ENCODE data around the gene ABCA8.
"Not testable (repeated sequence)": the region's sequence is repeated elsewhere in the genome, so short reads cannot be mapped to it uniquely, and the experiment has no call there.

Gene ABCA8, protein sequence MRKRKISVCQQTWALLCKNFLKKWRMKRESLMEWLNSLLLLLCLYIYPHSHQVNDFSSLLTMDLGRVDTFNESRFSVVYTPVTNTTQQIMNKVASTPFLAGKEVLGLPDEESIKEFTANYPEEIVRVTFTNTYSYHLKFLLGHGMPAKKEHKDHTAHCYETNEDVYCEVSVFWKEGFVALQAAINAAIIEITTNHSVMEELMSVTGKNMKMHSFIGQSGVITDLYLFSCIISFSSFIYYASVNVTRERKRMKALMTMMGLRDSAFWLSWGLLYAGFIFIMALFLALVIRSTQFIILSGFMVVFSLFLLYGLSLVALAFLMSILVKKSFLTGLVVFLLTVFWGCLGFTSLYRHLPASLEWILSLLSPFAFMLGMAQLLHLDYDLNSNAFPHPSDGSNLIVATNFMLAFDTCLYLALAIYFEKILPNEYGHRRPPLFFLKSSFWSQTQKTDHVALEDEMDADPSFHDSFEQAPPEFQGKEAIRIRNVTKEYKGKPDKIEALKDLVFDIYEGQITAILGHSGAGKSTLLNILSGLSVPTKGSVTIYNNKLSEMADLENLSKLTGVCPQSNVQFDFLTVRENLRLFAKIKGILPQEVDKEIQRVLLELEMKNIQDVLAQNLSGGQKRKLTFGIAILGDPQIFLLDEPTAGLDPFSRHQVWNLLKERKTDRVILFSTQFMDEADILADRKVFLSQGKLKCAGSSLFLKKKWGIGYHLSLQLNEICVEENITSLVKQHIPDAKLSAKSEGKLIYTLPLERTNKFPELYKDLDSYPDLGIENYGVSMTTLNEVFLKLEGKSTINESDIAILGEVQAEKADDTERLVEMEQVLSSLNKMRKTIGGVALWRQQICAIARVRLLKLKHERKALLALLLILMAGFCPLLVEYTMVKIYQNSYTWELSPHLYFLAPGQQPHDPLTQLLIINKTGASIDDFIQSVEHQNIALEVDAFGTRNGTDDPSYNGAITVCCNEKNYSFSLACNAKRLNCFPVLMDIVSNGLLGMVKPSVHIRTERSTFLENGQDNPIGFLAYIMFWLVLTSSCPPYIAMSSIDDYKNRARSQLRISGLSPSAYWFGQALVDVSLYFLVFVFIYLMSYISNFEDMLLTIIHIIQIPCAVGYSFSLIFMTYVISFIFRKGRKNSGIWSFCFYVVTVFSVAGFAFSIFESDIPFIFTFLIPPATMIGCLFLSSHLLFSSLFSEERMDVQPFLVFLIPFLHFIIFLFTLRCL (N-terminal part only)
- long read RNA-seq, donor 1, partial matches to known transcripts, result 0 of 1 reads
- long read RNA-seq, donor 1, other reads (novel, unspliced or antisense), result 0 of 1 reads
- long read RNA-seq, donor 2, partial matches to known transcripts, result 0 of 1 reads
- long read RNA-seq, donor 2, other reads (novel, unspliced or antisense), result 0 of 1 reads
- long read RNA-seq, donor 3, result 0 reads
- long read RNA-seq, donor 4, result 0 reads
- long read RNA-seq, donor 5, result 0 reads
- long read RNA-seq, donor 6, result 0 reads
- long read RNA-seq, donor 7, result 0 reads
- long read RNA-seq, donor 8, result 0 reads

- no peak for DNase-seq
Observed at GRCh38 chr17:68955181-68955841, at the start of gene ABCA8. Gene ABCA8, minus strand, starts transcription at chr17:68955392. Its CDS starts 13,358 bp downstream, at chr17:68942034.

- DNase-seq, result not testable (repeated sequence)
Observed at GRCh38 chr17:69004759-69005158, 49.6 kb upstream of the ABCA8 start.

- DNase-seq, result not testable (repeated sequence)
Observed at GRCh38 chr17:68999743-69000142, 44.6 kb upstream of the ABCA8 start.

DNA sequence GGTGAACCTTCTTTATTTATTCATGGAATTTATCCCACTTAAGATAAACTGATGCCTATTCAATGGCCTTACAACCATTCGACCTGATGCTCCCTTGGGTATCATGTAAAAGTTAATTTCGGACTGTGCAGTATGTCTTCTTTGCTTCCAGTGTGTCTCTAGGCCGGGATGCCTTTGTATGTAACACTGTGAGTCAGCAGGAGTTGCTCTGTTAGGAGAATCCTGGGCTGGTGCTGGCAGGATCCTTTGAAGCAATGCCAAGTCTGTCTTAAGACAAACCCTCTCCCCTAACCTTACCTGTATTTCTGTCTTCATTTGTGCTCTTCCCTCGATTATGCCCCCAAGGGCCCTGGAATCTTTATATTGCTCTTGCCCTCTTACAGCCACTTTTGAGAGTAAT, 37.9 kb upstream of the ABCA8 start:
- no peak for DNase-seq

DNA sequence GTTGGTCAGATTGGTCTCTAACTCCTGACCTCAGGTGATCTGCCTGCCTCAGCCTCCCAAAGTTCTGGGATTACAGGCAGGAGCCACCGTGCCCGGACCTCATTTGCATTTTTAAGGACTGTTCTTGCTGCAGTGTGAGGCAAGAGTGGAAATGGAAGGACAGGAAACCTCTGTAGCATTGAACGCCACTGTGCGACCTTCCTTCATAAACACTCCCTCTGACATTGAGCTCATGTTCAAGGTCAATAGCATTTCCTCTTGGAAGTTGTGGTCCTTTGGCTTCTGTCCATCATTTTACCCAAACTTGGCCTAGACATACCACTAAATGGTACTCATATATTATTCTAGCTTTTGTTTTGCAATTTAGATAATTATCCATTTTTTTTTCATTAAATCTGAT, 32.8 kb upstream of the ABCA8 start:
- no peak for DNase-seq

GRCh38 chr17:68981288-68981687, 26.1 kb upstream of the ABCA8 start:
- DNase-seq, result no peak

GRCh38 chr17:68973098-68973846, 18.1 kb upstream of the ABCA8 start:
- DNase-seq, result no peak

DNA sequence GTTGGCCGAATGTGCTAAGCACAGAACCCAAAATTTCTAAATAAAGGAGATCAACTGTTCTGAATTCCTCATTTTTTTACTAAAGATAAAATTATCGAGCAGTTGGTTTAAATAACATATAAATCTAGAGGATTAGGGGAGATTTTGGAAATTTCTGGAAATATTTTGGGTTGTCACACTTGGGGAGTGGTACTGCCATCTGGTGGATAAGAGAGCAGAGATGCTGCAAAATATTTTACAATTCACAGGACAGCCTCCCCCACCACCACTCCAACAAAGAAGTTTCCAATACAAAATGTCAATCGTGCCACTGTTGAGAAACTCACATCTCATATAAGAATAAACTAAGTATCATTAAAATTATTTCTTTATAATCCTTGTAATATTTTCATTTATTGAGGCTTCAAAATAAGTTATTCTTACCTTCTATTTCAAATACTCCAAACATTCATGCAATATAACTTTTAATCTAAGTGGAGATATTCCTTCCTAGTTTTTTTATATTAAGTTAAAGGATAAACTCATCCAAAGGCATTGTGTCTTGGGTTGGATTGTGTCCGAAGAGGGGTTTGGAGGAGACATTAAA, 17.0 kb upstream of the ABCA8 start:
- DNase-seq, result no peak

- DNase-seq, result no peak
Observed at GRCh38 chr17:68969101-68969500, 13.9 kb upstream of the ABCA8 start.

- DNase-seq, result no peak
Observed at GRCh38 chr17:68963958-68964357, 8.8 kb upstream of the ABCA8 start.

DNA sequence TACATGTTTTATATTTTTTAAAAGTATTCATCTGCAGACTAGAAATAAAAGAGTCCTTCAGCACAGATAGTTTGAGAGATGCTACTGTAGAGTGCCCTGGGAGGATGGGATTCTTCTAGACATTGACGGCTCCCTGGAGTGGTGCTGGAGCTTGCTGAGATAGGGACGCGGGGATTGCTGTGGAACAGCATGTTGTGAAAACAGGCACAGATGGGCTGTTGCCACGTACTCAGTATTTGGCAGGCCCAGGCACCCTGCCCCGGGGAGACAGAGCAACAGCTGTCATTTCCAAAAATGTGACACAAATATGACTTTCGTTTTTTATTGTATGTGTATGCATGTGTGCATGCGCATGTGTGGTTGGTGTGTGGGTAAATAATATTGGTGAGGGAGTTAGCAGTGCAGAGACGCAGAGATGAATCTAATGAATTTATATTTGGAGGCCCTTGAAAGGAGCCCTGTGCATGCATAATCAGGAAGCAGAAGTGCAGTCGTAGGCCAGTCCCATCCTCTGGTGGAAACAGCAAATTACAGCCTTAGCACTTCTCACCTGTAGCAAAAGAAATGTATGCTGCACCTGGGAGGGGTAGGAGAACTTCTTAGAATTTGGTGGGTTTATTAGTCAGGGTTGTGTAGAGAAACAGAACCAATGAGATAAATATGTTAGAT, 6.2 kb upstream of the ABCA8 start:
- DNase-seq, result no peak

DNA sequence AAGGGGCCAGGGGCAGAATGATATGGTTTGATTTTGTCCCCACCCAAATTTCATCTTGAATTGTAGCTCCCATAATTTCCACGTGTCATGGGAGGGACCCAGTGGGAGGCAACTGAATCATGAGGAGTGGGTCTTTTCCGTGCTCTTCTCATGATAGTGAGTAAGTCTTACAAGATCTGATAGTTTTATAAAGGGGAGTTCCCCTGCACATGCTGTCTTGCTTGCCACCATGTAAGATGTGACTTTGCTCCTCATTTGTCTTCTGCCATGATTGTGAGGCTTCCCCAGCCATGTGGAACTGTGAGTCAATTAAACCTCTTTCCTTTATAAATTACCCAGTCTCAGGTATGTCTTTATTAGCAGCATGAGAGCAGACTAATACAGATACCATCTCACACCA, 3.9 kb upstream of the ABCA8 start:
- not testable (repeated sequence) for DNase-seq

DNA sequence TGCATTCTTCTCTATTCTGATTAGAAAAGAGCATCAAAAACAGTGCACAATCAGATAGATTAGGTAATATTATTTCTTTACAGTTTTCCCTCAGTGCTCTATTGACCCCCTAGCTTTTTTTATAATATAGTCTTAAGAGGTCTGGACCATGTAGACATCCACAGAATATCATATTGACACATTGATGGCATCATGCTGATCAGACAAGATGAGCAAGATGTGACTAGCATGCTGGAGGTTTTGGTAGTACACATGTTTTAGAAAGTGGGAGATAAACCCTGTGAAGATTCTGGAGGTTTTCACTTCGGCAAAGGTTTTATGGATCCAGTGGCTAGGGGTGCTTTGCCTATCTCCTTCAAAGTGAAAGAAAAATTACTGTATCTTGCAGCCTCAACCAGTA, 2.8 kb upstream of the ABCA8 start:
- DNase-seq, result no peak

DNA sequence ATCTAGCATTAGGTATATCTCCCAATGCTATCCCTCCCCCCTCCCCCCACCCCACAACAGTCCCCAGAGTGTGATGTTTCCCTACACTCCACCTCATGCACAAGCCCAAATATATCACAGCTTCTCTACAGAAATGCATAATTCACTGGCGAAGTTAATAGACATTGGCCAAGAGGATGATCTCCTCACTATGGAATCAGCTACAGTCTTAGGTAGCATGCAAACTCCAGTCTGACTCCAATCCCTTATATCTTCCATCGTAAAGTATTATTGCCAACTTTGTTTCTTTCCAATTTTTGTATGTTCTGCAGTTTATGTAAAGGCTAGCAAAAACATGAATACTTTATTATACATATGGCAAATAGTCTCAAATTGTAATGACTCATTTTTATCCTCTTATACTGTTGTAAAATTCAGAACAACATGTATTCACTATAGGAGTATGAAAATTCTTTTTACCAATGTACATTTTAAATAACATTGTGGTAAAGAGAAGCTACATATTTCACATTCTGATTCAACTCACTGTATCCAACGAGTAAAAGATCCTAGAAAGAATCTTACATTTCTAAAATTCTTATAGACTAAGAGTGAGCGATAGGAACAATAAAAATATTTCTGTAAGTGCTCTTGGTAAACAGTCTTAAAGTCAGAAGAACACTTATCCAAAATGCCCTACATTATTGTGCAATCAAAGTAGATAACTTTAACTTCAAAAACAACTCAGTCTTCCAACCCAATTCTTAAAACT, 871 bp downstream of the ABCA8 start:
- no peak for DNase-seq

GRCh38 chr17:68953340-68953997, 1.7 kb downstream of the ABCA8 start:
- no peak for DNase-seq

GRCh38 chr17:68950725-68951124, 4.5 kb downstream of the ABCA8 start:
- DNase-seq, result no peak

GRCh38 chr17:68947868-68948267, 7.3 kb downstream of the ABCA8 start:
- DNase-seq, result not testable (repeated sequence)

DNA sequence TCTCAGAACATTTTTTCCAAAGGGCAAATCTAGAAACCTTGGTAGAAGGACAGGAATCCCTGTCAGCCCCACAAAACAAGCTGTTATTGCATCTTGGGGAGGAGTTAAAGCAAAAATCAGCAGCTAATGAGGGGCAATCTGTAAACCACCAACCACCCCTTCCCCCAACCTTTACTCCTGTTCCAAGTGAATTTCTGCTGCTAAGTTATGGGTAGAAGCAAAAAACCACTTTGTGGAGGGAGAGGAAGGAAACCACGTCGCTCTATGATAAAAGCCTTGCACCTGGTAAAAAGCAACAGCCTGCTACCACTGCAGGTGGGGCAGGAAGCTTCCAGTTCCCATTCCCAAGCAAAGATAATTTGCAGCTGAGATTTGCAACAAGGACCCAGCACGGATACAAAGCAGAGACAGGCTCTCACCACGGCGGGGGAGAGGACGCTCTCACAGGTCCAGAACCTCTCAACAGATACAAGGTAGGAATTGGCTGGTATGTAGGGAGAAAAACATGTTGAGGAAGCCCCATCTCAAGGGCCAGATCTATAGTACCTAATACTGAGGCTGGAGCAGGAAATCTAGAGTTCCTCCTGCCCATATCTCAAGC, 10.7 kb downstream of the ABCA8 start:
- DNase-seq, result no peak
